ENCODE measurements around the gene TRIM27.
"Not testable (repeated sequence)": the region's sequence is repeated elsewhere in the genome, so short reads cannot be mapped to it uniquely, and the experiment has no call there.

TRIM27 gene

GRCh38 chr6:28923318-28924102 lies at the start of gene TRIM27:
TSS of gene TRIM27 (minus strand) at chr6:28923985. CDS start at chr6:28923632, 353 bp downstream.
- peak; percentile 64 to 71 for DNase-seq (ENCODE audit: low read depth in 1 of 2, low spot score in 1 of 2)

GRCh38 chr6:28970056-28970455 lies 46.3 kb upstream of the TRIM27 start:
- DNase-seq (ENCODE audit: low read depth in 1 of 2, low spot score in 1 of 2), result not testable (repeated sequence)

GRCh38 chr6:28969129-28969528 lies 45.3 kb upstream of the TRIM27 start:
- no peak for DNase-seq (ENCODE audit: low read depth in 1 of 2, low spot score in 1 of 2)

- DNase-seq (ENCODE audit: low read depth in 1 of 2, low spot score in 1 of 2), result no peak
Observed at GRCh38 chr6:28968476-28968875, 44.7 kb upstream of the TRIM27 start.

- DNase-seq (ENCODE audit: low read depth in 1 of 2, low spot score in 1 of 2), result no peak
Observed at GRCh38 chr6:28965706-28966105, 41.9 kb upstream of the TRIM27 start.

GRCh38 chr6:28960846-28961500 lies 37.2 kb upstream of the TRIM27 start:
- DNase-seq (ENCODE audit: low read depth in 1 of 2, low spot score in 1 of 2), result no peak

GRCh38 chr6:28958561-28959243 lies 34.9 kb upstream of the TRIM27 start:
- not testable (repeated sequence) for DNase-seq (ENCODE audit: low read depth in 1 of 2, low spot score in 1 of 2)

GRCh38 chr6:28957795-28958314 lies 34.1 kb upstream of the TRIM27 start:
- not testable (repeated sequence) for DNase-seq (ENCODE audit: low read depth in 1 of 2, low spot score in 1 of 2)

- DNase-seq (ENCODE audit: low read depth in 1 of 2, low spot score in 1 of 2), result no peak
Observed at GRCh38 chr6:28956331-28956730, 32.5 kb upstream of the TRIM27 start.

- no peak for DNase-seq (ENCODE audit: low read depth in 1 of 2, low spot score in 1 of 2)
Observed at GRCh38 chr6:28953585-28954258, 29.9 kb upstream of the TRIM27 start.

GRCh38 chr6:28953039-28953584 lies 29.3 kb upstream of the TRIM27 start:
- DNase-seq (ENCODE audit: low read depth in 1 of 2, low spot score in 1 of 2), result peak; percentile 56 to 65

GRCh38 chr6:28949656-28950195 lies 25.9 kb upstream of the TRIM27 start:
- not testable (repeated sequence) for DNase-seq (ENCODE audit: low read depth in 1 of 2, low spot score in 1 of 2)

- no peak for DNase-seq (ENCODE audit: low read depth in 1 of 2, low spot score in 1 of 2)
Observed at GRCh38 chr6:28948782-28949486, 25.1 kb upstream of the TRIM27 start.

GRCh38 chr6:28947831-28948270 lies 24.1 kb upstream of the TRIM27 start:
- no peak for DNase-seq (ENCODE audit: low read depth in 1 of 2, low spot score in 1 of 2)

- DNase-seq (ENCODE audit: low read depth in 1 of 2, low spot score in 1 of 2), result no peak
Observed at GRCh38 chr6:28947067-28947765, 23.4 kb upstream of the TRIM27 start.

GRCh38 chr6:28945349-28945748 lies 21.6 kb upstream of the TRIM27 start:
- no peak for DNase-seq (ENCODE audit: low read depth in 1 of 2, low spot score in 1 of 2)

- peak; percentile 56 to 81 for DNase-seq (ENCODE audit: low read depth in 1 of 2, low spot score in 1 of 2)
Observed at GRCh38 chr6:28944412-28944865, 20.7 kb upstream of the TRIM27 start.

GRCh38 chr6:28943557-28944411 lies 20.0 kb upstream of the TRIM27 start:
- DNase-seq (ENCODE audit: low read depth in 1 of 2, low spot score in 1 of 2), result peak; percentile 67 to 73
